Stimulated activated CD8-positive, alpha-beta memory T cell treated with anti-CD3 and anti-CD28 coated beads, Interleukin-2, amount 100 ng/mL, for 48 hours (primary cell): ENCODE measurements around the gene FAM83F.

Source experiments
- DNase-seq, 2 donors: peaks; one replicate each; pipeline ENCODE4 v3.0.0-alpha.2; 2020; ENCODE audit warnings: low read depth in 2 of 2

FAM83F gene

GRCh38 chr22:39994041-39994565 is 651 bp upstream of the FAM83F start:
- DNase-seq = no peak

GRCh38 chr22:39995393-39996252 is 869 bp downstream of the FAM83F start:
- DNase-seq = no peak

- DNase-seq = no peak
Measured at GRCh38 chr22:39996732-39997131, 2.0 kb downstream of the FAM83F start.

- DNase-seq = no peak
Measured at GRCh38 chr22:39997421-39997820, 2.7 kb downstream of the FAM83F start.

GRCh38 chr22:39997939-39998726 is 3.4 kb downstream of the FAM83F start:
- no peak for DNase-seq

GRCh38 chr22:39999144-39999757 is 4.5 kb downstream of the FAM83F start:
- DNase-seq = no peak

- no peak for DNase-seq
Measured at GRCh38 chr22:40000171-40000570, 5.4 kb downstream of the FAM83F start.

- DNase-seq = no peak
Measured at GRCh38 chr22:40001106-40001505, 6.4 kb downstream of the FAM83F start.

- DNase-seq = no peak
Measured at GRCh38 chr22:40001800-40002577, 7.2 kb downstream of the FAM83F start.

- DNase-seq = no peak
Measured at GRCh38 chr22:40002935-40003715, 8.4 kb downstream of the FAM83F start.

GRCh38 chr22:40004836-40005235 is 10.1 kb downstream of the FAM83F start:
- no peak for DNase-seq

- DNase-seq = no peak
Measured at GRCh38 chr22:40006641-40007040, 11.9 kb downstream of the FAM83F start.

GRCh38 chr22:40007853-40008710 is 13.3 kb downstream of the FAM83F start:
- no peak for DNase-seq

GRCh38 chr22:40008726-40009291 is 14.1 kb downstream of the FAM83F start:
- DNase-seq = no peak

GRCh38 chr22:40009292-40009774 is 14.6 kb downstream of the FAM83F start:
- DNase-seq = no peak

GRCh38 chr22:40009951-40010671 is 15.4 kb downstream of the FAM83F start:
- no peak for DNase-seq

- DNase-seq = no peak
Measured at GRCh38 chr22:40010746-40011145, 16.0 kb downstream of the FAM83F start.

GRCh38 chr22:40014667-40015248 is 20.0 kb downstream of the FAM83F start:
- no peak for DNase-seq
